NOMO-1 treated with dmso at 0.1 percent for 144 hours (cell line): ENCODE data around the gene KCNIP1.

ENCODE experiments used
- DNase-seq: peaks from one replicate; lab custom pipeline; 2025; ENCODE audit not compliant: unreplicated experiment; lab: John Stamatoyannopoulos, UW

Gene KCNIP1

DNA sequence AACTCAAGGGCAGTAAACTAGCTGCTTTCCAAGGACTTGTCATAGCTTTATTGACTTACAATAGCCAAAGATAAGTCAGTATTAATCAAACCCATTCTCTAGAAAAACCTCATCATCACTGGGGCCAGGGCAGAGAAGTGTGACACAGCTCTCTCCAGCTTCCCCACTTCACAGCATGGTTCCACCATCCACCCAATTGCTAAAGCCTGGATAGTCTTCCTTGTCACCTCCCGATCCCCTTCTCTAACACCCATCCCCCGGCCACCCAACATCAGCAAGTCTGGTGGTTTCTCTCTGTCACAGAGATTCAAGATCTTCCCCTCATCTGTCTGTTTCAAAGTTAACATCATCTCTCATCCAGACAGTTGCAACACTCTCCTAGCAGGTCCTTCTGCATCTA is 191.1 kb downstream of the KCNIP1 start:
- no peak for DNase-seq

DNA sequence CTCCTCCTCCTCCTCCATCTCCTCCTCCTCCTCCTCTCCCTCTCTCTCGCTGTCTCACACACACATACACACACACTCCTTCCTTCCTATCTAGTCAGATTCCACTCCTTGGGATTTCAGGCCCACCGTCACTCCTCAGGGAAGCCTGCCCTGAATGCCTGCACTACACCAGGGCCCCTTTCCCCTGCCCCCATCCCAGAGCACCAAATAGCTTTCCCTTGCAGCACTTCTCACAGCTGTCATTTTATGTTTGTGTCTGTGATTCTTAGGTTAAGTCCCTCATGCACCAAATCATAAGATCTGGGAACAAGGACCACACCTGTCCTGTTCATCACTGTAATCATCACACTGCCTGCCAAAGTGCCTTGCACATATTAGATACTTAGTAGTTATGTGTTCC is 193.2 kb downstream of the KCNIP1 start:
- no peak for DNase-seq

DNA sequence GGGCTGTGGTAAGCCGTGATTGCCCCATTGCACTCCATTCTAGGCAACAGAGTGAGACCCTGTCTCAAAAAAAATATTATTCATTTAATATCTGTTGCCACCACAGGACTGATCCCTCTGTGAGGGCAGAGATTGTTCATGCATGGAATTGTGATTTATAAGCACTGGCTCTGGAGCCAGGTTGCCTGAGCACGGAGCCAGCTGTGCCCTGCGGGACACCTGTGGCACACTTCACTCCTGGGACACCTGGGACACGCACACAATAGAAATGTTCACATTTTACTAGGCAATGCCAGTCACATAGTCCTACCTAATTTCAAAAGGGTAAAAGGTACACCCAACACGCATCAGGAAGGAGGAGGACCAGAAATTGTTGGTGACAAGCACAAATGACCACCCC is 196.7 kb downstream of the KCNIP1 start:
- no peak for DNase-seq

DNA sequence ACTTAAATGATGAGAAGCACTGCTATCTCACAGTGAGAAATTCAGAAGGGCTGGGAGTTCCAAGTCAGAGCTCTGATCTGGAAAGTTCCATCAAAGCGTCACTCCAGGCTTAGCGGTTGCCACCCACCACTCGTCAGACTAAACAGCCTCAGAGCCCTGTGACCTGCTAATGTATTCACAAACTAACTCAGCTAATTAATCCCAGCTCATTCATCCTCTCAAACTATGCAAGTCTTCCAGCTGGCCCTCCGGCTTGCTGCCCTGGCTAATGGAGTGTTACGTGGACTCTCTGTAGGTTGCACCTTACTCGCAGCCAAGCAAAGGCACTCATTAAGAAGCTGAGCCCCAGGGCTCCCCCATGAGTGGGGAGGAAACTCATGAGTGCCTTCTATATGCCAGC is 197.5 kb downstream of the KCNIP1 start:
- DNase-seq, result no peak

DNA sequence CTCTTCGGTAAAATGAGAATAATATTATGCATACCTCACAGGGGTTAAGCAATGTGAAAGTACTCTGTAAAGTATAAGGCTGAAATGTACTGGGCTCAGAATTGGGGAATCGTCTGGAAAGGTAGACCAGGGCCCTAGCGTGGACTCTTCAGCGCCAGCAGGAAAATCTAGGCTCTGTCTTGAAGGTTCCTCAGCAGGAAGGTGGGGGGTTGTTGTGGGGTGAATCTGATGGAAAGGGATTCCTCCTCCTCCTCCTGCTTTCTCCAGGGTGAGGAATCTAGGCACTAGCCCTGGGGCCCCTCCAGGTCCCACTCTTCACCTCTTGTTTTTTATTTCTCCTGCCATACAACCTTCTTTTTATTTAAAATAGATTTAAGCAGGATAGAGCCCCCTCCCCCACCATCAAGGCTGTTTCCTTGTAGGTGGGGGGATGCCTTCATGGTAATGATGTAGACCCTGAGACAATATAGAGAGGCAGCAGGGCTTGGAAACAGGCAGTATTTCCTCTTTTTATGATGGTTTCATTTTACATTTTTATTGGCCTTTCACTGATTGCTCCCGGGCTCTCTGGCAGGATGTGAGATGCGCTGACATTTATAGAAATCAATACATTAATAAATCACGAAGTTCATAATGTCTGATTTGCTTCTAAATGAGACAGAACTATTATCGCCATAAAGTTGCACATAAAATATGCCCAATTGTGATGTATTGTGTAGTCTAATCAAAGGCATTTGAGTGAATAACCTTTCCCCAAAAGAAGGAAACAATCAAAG is 200.8 kb downstream of the KCNIP1 start:
- DNase-seq, result no peak

DNA sequence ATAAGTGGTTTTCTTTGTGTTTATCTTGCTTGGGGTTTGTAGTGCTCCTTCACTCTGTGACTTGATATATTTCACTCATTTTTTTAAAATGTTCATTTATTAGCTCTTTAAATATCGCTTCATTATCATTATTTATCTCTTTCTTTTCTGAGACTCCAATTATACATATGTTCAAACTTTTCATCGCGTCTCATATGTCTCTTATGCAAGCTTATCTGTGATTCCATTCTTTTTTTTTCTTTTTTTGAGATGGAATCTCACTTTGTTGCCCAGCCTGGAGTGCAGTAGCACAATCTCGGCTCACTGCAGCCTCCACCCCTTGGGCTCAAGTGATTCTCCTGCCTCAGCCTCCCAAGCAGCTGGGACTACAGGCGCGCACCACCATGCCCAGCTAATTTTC is 205.8 kb downstream of the KCNIP1 start:
- no peak for DNase-seq

DNA sequence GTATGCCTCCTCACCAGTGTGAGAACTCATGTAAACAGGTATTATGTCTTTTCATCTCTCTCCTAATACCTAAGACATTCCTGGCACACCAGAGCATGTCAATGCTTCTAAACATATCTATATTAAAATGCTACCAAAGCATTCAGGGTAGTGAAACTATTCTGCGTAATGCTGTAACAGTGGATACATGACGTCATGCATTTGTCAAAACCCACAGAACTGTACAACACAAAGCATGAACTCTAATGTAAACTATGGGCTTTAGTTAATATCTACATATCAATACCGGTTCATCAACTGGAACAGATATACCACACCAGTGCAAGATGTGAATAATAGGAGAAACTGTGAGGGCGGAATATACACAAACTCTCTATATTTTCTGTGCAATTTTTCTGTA is 207.5 kb downstream of the KCNIP1 start:
- no peak for DNase-seq

DNA sequence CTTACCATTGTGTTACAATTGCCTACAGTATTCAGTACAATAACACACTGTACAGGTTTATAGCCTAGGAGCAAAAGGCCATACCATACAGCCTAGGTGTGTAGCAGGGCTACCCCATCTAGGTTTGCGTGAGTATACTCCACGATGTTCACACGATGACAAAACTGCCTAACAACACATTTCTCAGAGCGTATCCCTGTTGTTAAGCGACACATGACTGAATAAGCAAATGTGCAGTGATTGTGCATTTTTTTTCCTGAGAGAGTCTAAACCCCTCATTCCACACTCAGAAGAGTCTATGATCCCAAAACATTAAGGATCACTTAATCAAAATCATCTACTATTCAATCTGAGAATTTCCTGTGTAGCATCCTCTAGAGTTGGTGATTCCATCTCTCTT is 211.3 kb downstream of the KCNIP1 start:
- no peak for DNase-seq

DNA sequence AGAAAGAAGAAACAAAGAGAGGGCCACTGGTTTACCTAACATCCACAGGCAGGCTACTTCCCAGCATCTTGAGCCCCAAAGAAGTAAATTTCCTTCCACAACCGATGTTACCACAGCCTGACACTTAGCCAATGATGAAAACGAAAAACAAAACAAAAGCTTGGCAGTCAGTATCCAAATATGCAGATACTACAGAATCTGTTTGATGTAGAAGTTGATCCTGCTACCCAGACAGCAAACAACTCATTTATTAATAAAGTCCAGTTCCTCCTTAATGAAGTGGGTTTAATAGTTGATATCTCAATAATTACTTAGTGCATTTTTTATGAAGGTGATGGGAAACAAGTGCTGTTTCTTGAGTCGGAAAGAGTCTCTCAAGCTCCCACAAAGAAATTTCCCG is 212.6 kb downstream of the KCNIP1 start:
- DNase-seq, result no peak

DNA sequence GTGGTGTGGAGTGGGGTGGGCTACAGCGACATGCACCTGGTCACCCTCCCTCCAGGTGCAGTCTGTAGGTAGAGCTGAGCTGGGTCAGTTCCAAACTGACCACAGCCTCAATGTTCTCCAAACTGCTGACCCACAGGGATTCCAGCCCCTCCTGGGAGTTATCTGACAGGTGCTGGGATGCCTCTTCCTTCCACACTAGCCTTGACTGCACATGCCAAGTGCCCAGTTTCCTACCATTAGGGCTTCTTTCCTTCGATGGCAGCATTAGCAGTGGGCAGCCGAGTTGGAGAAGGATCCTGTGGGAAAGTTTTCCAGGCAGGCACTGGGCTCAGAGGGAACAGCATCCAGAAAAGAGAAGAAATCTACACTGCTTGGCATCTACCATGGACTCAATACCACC is 215.7 kb downstream of the KCNIP1 start:
- DNase-seq, result no peak

DNA sequence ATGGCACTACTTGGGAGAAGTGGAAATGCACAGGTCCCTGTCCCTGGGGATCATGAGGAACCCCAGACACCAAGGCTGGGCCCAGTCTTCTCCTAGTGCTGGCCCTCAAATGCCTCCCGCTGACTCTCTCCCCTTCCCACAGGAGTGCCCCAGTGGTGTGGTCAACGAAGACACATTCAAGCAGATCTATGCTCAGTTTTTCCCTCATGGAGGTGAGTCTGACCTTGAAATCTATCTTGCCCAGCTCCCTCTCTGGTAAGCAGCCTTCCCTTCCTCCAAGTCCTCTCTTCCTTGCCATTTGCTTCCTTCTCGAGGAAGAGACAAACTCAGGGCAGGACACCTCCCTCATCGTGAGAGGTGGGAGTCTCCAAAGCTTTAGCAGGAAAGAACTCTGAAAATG is 216.4 kb downstream of the KCNIP1 start:
- DNase-seq, result no peak

DNA sequence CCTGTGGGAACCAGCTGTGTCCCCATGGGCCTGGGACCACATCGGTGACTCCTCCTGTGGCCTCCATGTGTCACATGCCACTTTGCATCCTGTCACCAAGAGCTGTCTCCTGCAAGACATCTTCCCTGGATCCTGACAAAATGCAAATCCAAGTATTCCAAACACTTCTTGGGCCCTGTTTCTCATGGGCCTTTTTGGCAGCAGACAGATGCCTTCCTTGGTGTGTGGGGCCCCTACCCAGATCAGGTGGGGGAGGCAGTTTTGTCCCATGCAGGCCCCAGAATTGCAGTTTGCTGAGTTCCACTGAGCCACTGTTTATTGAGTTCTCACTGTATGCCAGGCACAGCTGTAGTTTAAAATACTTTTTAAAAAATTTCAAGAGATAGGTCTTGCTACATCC is 217.2 kb downstream of the KCNIP1 start:
- no peak for DNase-seq

DNA sequence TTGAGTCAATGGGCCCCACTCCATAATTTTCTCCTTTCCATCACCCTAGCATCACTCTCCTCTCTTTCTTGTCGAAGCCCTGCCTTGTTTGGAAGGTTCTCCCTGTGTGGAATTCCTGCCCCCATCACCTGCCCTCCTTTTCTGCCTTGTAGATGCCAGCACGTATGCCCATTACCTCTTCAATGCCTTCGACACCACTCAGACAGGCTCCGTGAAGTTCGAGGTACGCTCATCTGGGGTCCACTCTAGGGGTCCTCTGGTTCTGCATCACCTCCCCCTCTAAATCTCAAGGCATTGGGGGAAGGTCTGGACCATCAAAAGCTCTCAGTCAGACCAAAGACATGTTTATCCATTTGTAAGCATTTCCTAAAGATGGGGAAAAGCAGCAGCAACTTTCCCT is 217.9 kb downstream of the KCNIP1 start:
- no peak for DNase-seq

DNA sequence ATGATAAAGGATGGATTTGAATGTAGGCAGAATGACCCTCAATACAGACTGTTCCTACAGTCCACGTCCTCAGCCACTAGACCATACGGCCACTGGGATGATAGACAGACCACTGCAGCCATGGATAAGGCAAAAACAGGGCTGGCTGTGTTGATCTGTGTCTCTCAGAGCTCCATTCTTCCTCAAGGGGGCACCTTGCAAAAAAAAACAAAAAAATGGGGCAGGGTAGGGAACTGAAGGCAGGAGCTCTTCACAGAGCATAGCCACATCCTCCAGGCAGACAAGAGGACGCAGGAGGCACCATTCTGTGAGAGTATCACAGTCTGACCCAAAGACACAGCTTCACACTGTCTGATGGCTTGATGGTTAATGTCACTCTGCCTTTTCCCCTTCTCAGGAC is 218.5 kb downstream of the KCNIP1 start:
- no peak for DNase-seq

DNA sequence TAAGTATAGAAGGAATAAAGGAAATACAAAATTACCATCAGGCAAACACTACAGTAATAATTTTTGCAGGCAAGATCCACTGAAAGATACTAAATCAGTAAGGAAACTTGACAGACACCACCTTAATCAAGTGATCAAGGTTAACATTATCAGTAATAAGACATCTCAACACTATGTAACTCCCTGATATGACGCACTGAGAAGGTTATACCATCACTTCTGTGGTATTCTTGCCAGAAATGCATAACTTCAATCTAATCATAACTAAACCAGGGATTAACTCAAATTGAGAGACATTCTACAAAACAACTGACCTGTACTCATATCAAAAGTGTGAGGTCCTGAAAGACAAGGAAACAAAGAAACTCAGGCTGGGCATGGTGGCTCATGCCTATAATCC is 227.2 kb downstream of the KCNIP1 start:
- DNase-seq, result no peak

DNA sequence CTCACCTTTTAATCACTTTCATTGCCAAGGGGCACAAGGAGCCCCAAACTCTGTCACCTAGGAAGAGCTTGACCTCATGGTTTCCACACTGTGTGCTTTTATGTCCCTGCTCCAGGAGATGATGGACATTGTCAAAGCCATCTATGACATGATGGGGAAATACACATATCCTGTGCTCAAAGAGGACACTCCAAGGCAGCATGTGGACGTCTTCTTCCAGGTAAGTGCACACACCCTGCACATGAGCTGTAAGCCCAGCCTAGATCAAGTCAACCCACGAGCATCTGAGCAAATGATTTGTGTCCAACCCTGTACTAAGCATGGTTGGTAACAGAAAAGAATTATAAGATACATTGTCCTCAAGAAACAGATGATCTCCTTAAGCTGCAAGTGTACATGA is 228.9 kb downstream of the KCNIP1 start:
- DNase-seq, result no peak

DNA sequence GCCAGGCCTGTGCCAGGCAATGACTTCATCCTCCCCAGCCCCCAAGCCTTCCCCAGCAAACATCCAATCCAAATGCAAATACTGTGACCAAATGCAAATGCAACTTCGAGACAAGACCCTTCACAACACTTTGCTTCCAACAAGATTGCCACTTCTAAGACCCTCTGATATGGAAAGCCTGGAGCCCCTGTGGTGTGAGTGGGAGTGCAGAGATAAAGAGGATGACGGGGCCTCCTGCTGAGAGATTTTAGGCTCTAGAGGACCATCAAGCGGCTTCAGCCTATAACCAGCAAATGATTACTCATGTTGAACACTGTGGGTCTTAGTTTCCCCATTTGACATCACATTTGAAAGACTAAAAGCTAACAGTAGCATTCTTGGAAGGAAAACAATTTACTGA is 233.1 kb downstream of the KCNIP1 start:
- no peak for DNase-seq

DNA sequence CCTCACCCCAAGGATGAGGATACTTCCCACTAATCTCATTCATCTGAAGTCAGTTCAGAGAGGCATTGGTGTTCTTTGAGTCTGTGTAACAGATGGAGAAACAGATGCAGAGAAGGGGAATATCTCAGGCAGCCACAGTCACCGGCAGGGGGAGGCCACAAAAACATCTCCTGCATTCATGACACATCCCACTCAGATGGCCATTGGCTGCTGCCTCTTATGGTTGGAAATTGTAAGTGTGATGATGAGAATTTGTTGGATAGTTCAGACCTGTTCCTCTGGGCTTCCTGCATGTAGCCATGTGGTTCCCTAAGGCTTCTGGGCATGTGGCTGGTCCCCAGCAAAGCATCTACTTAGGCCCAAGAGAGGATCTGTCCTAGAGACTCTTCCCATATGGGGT is 233.8 kb downstream of the KCNIP1 start:
- no peak for DNase-seq

DNA sequence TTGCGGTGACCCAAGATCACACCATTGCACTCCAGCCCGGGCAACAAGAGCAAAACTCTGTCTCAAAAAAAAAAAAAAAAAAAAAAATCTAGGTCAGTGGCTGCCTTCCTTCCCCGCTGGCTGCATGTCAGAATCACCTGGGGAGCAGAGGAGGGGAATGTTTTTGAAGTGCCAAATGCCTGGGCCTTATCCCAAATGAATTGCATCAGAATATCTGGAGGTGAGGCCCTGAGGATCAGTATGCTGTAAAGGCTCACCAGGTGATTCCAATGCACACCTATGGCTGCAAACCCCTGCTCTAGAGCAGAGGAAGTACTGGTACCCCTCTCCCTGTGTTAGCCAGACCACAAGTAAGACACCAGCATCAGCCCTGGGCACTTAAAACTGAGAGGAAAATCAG is 235.0 kb downstream of the KCNIP1 start:
- DNase-seq, result no peak

DNA sequence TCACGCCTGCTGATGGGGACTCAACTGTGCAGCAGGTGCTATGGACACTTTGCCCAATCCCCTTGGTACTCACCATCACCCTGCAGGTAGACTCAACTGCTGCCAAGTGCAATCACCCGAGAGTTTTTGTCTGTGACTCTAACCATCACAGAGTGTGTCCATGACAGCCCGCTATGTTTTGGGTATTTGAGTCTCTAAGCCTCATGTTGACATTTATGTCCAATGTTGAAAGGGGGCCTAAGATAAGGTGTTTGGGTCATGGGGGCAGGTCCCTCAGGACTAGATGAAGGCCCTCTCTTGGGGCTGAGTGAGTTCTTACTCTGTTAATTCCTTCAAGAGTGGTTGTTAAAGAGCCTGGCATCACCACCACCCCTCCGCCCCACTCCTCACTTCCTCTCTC is 235.6 kb downstream of the KCNIP1 start:
- no peak for DNase-seq

DNA sequence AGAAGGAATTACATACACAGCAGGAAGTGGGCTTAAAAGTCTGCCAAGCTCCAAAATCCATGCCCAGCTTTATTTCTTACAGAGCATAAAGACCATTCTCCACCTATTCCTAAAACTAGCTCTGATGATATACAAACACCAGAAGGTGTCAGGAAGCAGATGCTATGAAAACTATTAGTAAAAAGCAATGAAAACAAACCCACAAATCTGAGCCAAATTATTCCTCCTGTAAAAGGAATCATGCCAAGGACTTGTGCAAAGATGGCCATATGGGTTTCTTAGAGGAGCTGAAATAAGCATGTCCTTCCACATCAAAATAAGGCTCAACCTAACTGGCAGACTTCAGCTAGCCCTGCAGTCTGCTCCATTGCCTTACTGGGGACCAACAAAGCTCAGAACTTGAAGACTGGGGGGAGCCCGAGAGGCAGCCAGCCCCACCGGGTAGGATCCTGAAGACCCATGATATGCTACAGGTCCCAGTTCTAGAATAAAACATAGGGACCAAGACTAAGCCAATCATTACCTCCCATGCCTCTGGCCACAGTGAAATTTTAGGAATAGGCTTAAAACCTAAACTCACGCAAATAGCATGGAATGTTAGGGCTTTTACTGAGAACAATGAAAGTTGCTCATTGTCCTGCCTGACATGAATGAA is 236.9 kb downstream of the KCNIP1 start:
- DNase-seq, result no peak

DNA sequence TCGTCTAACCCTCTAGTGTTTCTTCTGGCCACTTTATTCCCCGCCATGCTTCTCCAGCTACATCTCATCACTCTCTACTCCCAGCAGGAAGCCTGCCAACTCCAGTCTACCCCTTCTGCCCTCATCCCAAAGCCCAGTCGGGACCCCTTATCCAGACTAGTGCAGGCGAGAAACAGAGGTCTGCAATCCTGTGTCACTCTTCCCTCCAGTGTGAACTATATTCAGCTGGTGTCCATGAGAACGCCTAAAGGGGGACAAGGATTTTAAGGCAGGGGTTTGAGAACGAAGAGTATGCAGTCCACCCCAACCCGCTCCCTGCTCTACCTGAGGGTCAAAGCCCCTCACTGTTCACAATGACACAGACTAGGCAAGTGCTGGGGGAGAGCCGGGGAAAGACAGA is 238.0 kb downstream of the KCNIP1 start:
- no peak for DNase-seq

DNA sequence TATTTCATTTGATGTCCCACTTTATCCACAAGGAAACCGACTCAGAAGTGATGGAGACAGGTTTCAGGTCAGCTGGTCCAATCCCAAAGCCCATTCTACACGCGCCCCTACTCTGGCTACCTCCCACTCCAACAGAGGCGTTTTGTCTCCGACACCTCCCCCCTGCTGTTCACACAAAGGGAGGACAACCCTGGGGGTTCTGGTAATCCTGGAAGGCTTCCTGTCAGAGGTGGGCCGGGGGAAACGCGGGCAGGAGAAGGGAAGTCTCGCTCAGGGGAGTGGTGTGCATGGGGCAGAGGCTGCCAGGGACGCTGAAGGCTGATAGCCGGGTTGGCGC is 240.0 kb downstream of the KCNIP1 start:
- no peak for DNase-seq
